Ishikawa (cell line): ENCODE data around the gene SORCS3.

Experiments
- CEBPB ChIP-seq: IDR thresholded peaks from 2 replicates; pipeline ENCODE4 v1.6.1; 2012
- CREB1 ChIP-seq: IDR thresholded peaks from 2 replicates; pipeline ENCODE4 v1.6.1; 2012; ENCODE audit warnings: low read depth
- EGR1 ChIP-seq: IDR thresholded peaks from 2 replicates; pipeline ENCODE4 v1.6.1; 2012
- EP300 ChIP-seq: IDR thresholded peaks from 2 replicates; pipeline ENCODE4 v1.6.1; 2012; ENCODE audit warnings: borderline replicate concordance
- FOXM1 ChIP-seq: IDR thresholded peaks from 2 replicates; pipeline ENCODE4 v1.6.1; 2012; ENCODE audit warnings: low read depth, borderline replicate concordance
- MAX ChIP-seq: IDR thresholded peaks from 2 replicates; pipeline ENCODE4 v1.6.1; 2012
- NFIC ChIP-seq: IDR thresholded peaks from 2 replicates; pipeline ENCODE4 v1.6.1; 2012
- RAD21 ChIP-seq: IDR thresholded peaks from 2 replicates; pipeline ENCODE4 v1.6.1; 2012; ENCODE audit warnings: low read depth
- REST ChIP-seq: IDR thresholded peaks from 2 replicates; pipeline ENCODE4 v1.6.1; 2012; ENCODE audit warnings: low read depth, mild to moderate bottlenecking
- TAF1 ChIP-seq: IDR thresholded peaks from 2 replicates; pipeline ENCODE4 v1.6.1; 2012; ENCODE audit warnings: low read depth, mild to moderate bottlenecking
- TCF12 ChIP-seq: IDR thresholded peaks from 2 replicates; pipeline ENCODE4 v1.6.1; 2012; ENCODE audit warnings: low read depth
- TEAD4 ChIP-seq: IDR thresholded peaks from 2 replicates; pipeline ENCODE4 v1.6.1; 2012
- USF1 ChIP-seq: IDR thresholded peaks from 2 replicates; pipeline ENCODE4 v1.6.1; 2012
- YY1 ChIP-seq: IDR thresholded peaks from 2 replicates; pipeline ENCODE4 v1.6.1; 2012; ENCODE audit warnings: low read depth
- ZBTB7A ChIP-seq: IDR thresholded peaks from 2 replicates; pipeline ENCODE4 v1.6.1; 2012; ENCODE audit warnings: low read depth

SORCS3 gene

GRCh38 chr10:105192146-105192545, 551.1 kb downstream of the SORCS3 start:
- TF ChIP-seq RAD21 (no peak), EGR1 (no peak), TEAD4 (no peak), NFIC (no peak)

GRCh38 chr10:105192861-105193260, 551.8 kb downstream of the SORCS3 start:
- TF ChIP-seq RAD21 (no peak), TEAD4 (no peak), MAX (no peak), TCF12 (no peak), TAF1 (no peak), FOXM1 (no peak), EGR1 (no peak), CEBPB (no peak)

GRCh38 chr10:105195831-105196230, 554.7 kb downstream of the SORCS3 start:
- TF ChIP-seq USF1 (no peak), CEBPB (peak; percentile 79), CREB1 (no peak), TAF1 (no peak), EP300 (no peak)

GRCh38 chr10:105197598-105198364, 556.7 kb downstream of the SORCS3 start:
- no peak for TF ChIP-seq ZBTB7A
- TF ChIP-seq RAD21: no peak

GRCh38 chr10:105206616-105207015, 565.5 kb downstream of the SORCS3 start:
- TF ChIP-seq MAX (no peak), EGR1 (no peak), TCF12 (no peak), TEAD4 (no peak), NFIC (no peak), USF1 (no peak)

- no peak for TF ChIP-seq EGR1
- TF ChIP-seq FOXM1: no peak
- no peak for TF ChIP-seq YY1
- no peak for TF ChIP-seq TEAD4
- TF ChIP-seq USF1: no peak
- TF ChIP-seq NFIC: no peak
- TF ChIP-seq CREB1: no peak
- no peak for TF ChIP-seq EP300
- no peak for TF ChIP-seq TCF12
- no peak for TF ChIP-seq TAF1
- TF ChIP-seq MAX: no peak
- TF ChIP-seq REST: no peak
- no peak for TF ChIP-seq ZBTB7A
- TF ChIP-seq RAD21: no peak
- TF ChIP-seq CEBPB: no peak
Measured at GRCh38 chr10:105207476-105207995, 566.4 kb downstream of the SORCS3 start.

GRCh38 chr10:105210546-105210945, 569.5 kb downstream of the SORCS3 start:
- TF ChIP-seq YY1: no peak
- no peak for TF ChIP-seq USF1
- TF ChIP-seq ZBTB7A: no peak
- no peak for TF ChIP-seq RAD21
- TF ChIP-seq EP300: no peak
- TF ChIP-seq MAX: no peak
- TF ChIP-seq FOXM1: no peak
- no peak for TF ChIP-seq TAF1
- no peak for TF ChIP-seq NFIC
- TF ChIP-seq CREB1: no peak
- TF ChIP-seq CEBPB: no peak
